Measurements from ENCODE around the gene CRLF2.
"Not testable (repeated sequence)": the region's sequence is repeated elsewhere in the genome, so short reads cannot be mapped to it uniquely, and the experiment has no call there.

CRLF2 gene

GRCh38 chrX:1164322-1165288 is 47.8 kb downstream of the CRLF2 start:
- Histone ChIP-seq H3K36me3 (ENCODE audit: control insufficient read depth, insufficient read depth, low read length, severe bottlenecking) (no peaks in the 10 kb centered on the region), H3K4me3 (ENCODE audit: low read length) (no peak overlapping the region), H3K9me3 (ENCODE audit: control insufficient read depth, low read length) (no peaks in the 10 kb centered on the region), H3K27me3 (replicated peaks; ENCODE audit: control insufficient read depth, insufficient read depth, low read length) (no peaks in the 10 kb centered on the region), H3K4me1 (ENCODE audit: control insufficient read depth, insufficient read depth, low read length) (peaks cover 4% of the 10 kb centered on the region), H3K9ac (ENCODE audit: low read length) (no peak overlapping the region)
- DNase-seq (ENCODE audit: low read depth): peak; percentile 7

- no peak overlapping the region for H3K4me3 ChIP-seq (ENCODE audit: low read length)
- no peaks in the 10 kb centered on the region for H3K9me3 ChIP-seq (ENCODE audit: control insufficient read depth, low read length)
- no peak for DNase-seq (ENCODE audit: low read depth)
- no peaks in the 10 kb centered on the region for H3K27me3 ChIP-seq (replicated peaks; ENCODE audit: control insufficient read depth, insufficient read depth, low read length)
- H3K9ac ChIP-seq (ENCODE audit: low read length): no peak overlapping the region
- peaks cover 4% of the 10 kb centered on the region for H3K4me1 ChIP-seq (ENCODE audit: control insufficient read depth, insufficient read depth, low read length)
- H3K36me3 ChIP-seq (ENCODE audit: control insufficient read depth, insufficient read depth, low read length, severe bottlenecking): no peaks in the 10 kb centered on the region
Measured at GRCh38 chrX:1163231-1163630, 49.2 kb downstream of the CRLF2 start.

GRCh38 chrX:1162119-1162916 is 50.1 kb downstream of the CRLF2 start:
- Histone ChIP-seq H3K27me3 (replicated peaks; ENCODE audit: control insufficient read depth, insufficient read depth, low read length) (no peaks in the 10 kb centered on the region), H3K36me3 (ENCODE audit: control insufficient read depth, insufficient read depth, low read length, severe bottlenecking) (no peaks in the 10 kb centered on the region), H3K4me3 (ENCODE audit: low read length) (no peak overlapping the region), H3K4me1 (ENCODE audit: control insufficient read depth, insufficient read depth, low read length) (peaks cover 4% of the 10 kb centered on the region), H3K9me3 (ENCODE audit: control insufficient read depth, low read length) (no peaks in the 10 kb centered on the region), H3K9ac (ENCODE audit: low read length) (no peak overlapping the region)
- DNase-seq (ENCODE audit: low read depth): no peak

GRCh38 chrX:1159548-1159947 is 52.9 kb downstream of the CRLF2 start:
- no peaks in the 10 kb centered on the region for H3K9me3 ChIP-seq (ENCODE audit: control insufficient read depth, low read length)
- no peaks in the 10 kb centered on the region for H3K27me3 ChIP-seq (replicated peaks; ENCODE audit: control insufficient read depth, insufficient read depth, low read length)
- no peak for DNase-seq (ENCODE audit: low read depth)
- H3K4me3 ChIP-seq (ENCODE audit: low read length): no peak overlapping the region
- no peaks in the 10 kb centered on the region for H3K36me3 ChIP-seq (ENCODE audit: control insufficient read depth, insufficient read depth, low read length, severe bottlenecking)
- H3K4me1 ChIP-seq (ENCODE audit: control insufficient read depth, insufficient read depth, low read length): no peaks in the 10 kb centered on the region
- no peak overlapping the region for H3K9ac ChIP-seq (ENCODE audit: low read length)

- DNase-seq (ENCODE audit: low read depth); H3K27me3 ChIP-seq (replicated peaks; ENCODE audit: control insufficient read depth, insufficient read depth, low read length): not testable (repeated sequence)
Measured at GRCh38 chrX:1156681-1157455, 55.6 kb downstream of the CRLF2 start.

GRCh38 chrX:1153940-1154339 is 58.5 kb downstream of the CRLF2 start:
- no peaks in the 10 kb centered on the region for H3K4me1 ChIP-seq (ENCODE audit: control insufficient read depth, insufficient read depth, low read length)
- H3K9ac ChIP-seq (ENCODE audit: low read length): no peak overlapping the region
- peak; percentile 2 for DNase-seq (ENCODE audit: low read depth)

More at GRCh38 chrX:1156681-1157455, 55.6 kb downstream of the CRLF2 start:
- H3K9me3 ChIP-seq (ENCODE audit: control insufficient read depth, low read length); H3K4me3 ChIP-seq (ENCODE audit: low read length); H3K4me1 ChIP-seq (ENCODE audit: control insufficient read depth, insufficient read depth, low read length); H3K9ac ChIP-seq (ENCODE audit: low read length); H3K36me3 ChIP-seq (ENCODE audit: control insufficient read depth, insufficient read depth, low read length, severe bottlenecking): not testable (repeated sequence)

GRCh38 chrX:1152090-1152489 is 60.4 kb downstream of the CRLF2 start:
- no peak for DNase-seq (ENCODE audit: low read depth)
- Histone ChIP-seq H3K9me3 (ENCODE audit: control insufficient read depth, low read length) (no peaks in the 10 kb centered on the region), H3K4me3 (ENCODE audit: low read length) (no peak overlapping the region), H3K36me3 (ENCODE audit: control insufficient read depth, insufficient read depth, low read length, severe bottlenecking) (no peaks in the 10 kb centered on the region), H3K9ac (ENCODE audit: low read length) (no peak overlapping the region), H3K27me3 (replicated peaks; ENCODE audit: control insufficient read depth, insufficient read depth, low read length) (peaks cover 22% of the 10 kb centered on the region), H3K4me1 (ENCODE audit: control insufficient read depth, insufficient read depth, low read length) (no peaks in the 10 kb centered on the region)

More at GRCh38 chrX:1153940-1154339, 58.5 kb downstream of the CRLF2 start:
- H3K4me3 ChIP-seq (ENCODE audit: low read length): no peak overlapping the region
- no peaks in the 10 kb centered on the region for H3K9me3 ChIP-seq (ENCODE audit: control insufficient read depth, low read length)
- H3K27me3 ChIP-seq (replicated peaks; ENCODE audit: control insufficient read depth, insufficient read depth, low read length): peaks cover 15% of the 10 kb centered on the region
- no peaks in the 10 kb centered on the region for H3K36me3 ChIP-seq (ENCODE audit: control insufficient read depth, insufficient read depth, low read length, severe bottlenecking)

GRCh38 chrX:1151378-1152077 is 60.9 kb downstream of the CRLF2 start:
- Histone ChIP-seq H3K9ac (ENCODE audit: low read length) (no peak overlapping the region), H3K27me3 (replicated peaks; ENCODE audit: control insufficient read depth, insufficient read depth, low read length) (peaks cover 22% of the 10 kb centered on the region), H3K9me3 (ENCODE audit: control insufficient read depth, low read length) (no peaks in the 10 kb centered on the region), H3K4me1 (ENCODE audit: control insufficient read depth, insufficient read depth, low read length) (no peaks in the 10 kb centered on the region), H3K36me3 (ENCODE audit: control insufficient read depth, insufficient read depth, low read length, severe bottlenecking) (no peaks in the 10 kb centered on the region), H3K4me3 (ENCODE audit: low read length) (no peak overlapping the region)
- DNase-seq (ENCODE audit: low read depth): no peak

GRCh38 chrX:1150569-1151347 is 61.7 kb downstream of the CRLF2 start:
- Histone ChIP-seq H3K9me3 (ENCODE audit: control insufficient read depth, low read length) (no peaks in the 10 kb centered on the region), H3K4me3 (ENCODE audit: low read length) (no peak overlapping the region), H3K36me3 (ENCODE audit: control insufficient read depth, insufficient read depth, low read length, severe bottlenecking) (no peaks in the 10 kb centered on the region), H3K4me1 (ENCODE audit: control insufficient read depth, insufficient read depth, low read length) (no peaks in the 10 kb centered on the region), H3K9ac (ENCODE audit: low read length) (no peak overlapping the region), H3K27me3 (replicated peaks; ENCODE audit: control insufficient read depth, insufficient read depth, low read length) (peaks cover 22% of the 10 kb centered on the region)
- no peak for DNase-seq (ENCODE audit: low read depth)
